C4-2B (cell line): Measurements from ENCODE around the gene CCDC74B.

Source experiments
- CTCF ChIP-seq: fragments of 450-650 bp; conservative IDR thresholded peaks from 2 replicates; pipeline ENCODE4 v1.5.1; 2017; ENCODE audit warnings: mild to moderate bottlenecking
- ZFX ChIP-seq: fragments of 450-650 bp; IDR thresholded peaks from 2 replicates; pipeline ENCODE4 v1.6.1; 2017

DNA sequence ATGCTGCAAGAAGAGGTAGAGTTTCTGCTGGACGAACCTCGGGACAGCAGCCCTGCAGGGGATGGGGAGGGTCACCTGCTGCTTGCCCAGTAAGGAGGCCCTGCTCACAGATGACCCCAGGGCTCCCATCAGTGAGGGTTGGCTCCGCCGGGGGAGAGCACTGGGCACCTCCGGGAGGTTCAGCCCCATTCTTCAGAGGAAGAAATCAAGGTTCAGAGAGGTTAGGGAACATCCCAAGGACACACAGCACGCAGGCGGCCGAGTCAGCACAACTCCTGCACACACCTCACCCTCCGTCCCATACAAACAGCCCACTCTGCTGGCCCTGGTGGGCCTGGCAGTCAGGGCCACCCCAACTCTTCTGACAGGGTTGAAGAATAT, 11.7 kb upstream of the CCDC74B start:
- TF ChIP-seq CTCF: no peak
- TF ChIP-seq ZFX: no peak
